H9 (cell line): Measurements from ENCODE around the gene BASP1. TPM values are rescaled to one million over a fixed set of nuclear protein-coding genes. Genes with fewer than 3 reads are reported as not detected.
A peak's percentile ranks its signal among the peaks of the same experiment; 100 is the strongest.

Experiments used
- DNase-seq: peaks from one replicate; pipeline ENCODE4 v3.0.0-alpha.2; 2017
- H2AFZ ChIP-seq: one replicate; pipeline ENCODE4 v1.6.1; 2013; ENCODE audit warnings: mild to moderate bottlenecking, low read length, control low read depth, moderate library complexity
- H2AK5ac ChIP-seq: 2 replicates; pipeline ENCODE4 v1.6.1; 2013; ENCODE audit warnings: low read length, control low read depth, mixed read lengths; ENCODE audit not compliant: insufficient read length
- H2BK120ac ChIP-seq: one replicate; pipeline ENCODE4 v1.6.1; 2013; ENCODE audit warnings: low read depth, mild to moderate bottlenecking, low read length, control low read depth, inconsistent platforms; ENCODE audit not compliant: poor library complexity, severe bottlenecking
- H2BK12ac ChIP-seq: 2 replicates; pipeline ENCODE4 v1.6.1; 2013; ENCODE audit warnings: low read length, control low read depth, mixed read lengths, low read depth; ENCODE audit not compliant: insufficient read length
- H2BK15ac ChIP-seq: 2 replicates; pipeline ENCODE4 v1.6.1; 2013; ENCODE audit warnings: low read depth, low read length, control low read depth
- H2BK20ac ChIP-seq: one replicate; pipeline ENCODE4 v1.6.1; 2013; ENCODE audit warnings: low read depth, mild to moderate bottlenecking, low read length, control low read depth, inconsistent platforms; ENCODE audit not compliant: poor library complexity, severe bottlenecking
- H2BK5ac ChIP-seq: 2 replicates; pipeline ENCODE4 v1.6.1; 2013; ENCODE audit warnings: low read length, control low read depth, mixed read lengths; ENCODE audit not compliant: insufficient read length
- H3K14ac ChIP-seq: 2 replicates; pipeline ENCODE4 v1.6.1; 2013; ENCODE audit warnings: low read length, control low read depth; ENCODE audit not compliant: insufficient read depth
- H3K18ac ChIP-seq: 2 replicates; pipeline ENCODE4 v1.6.1; 2013; ENCODE audit warnings: low read depth, mild to moderate bottlenecking, mixed read lengths, low read length, control low read depth; ENCODE audit not compliant: insufficient read length
- H3K23ac ChIP-seq: 2 replicates; pipeline ENCODE4 v1.6.1; 2013; ENCODE audit warnings: low read length, control low read depth, mixed read lengths, low read depth; ENCODE audit not compliant: insufficient read length
- H3K23me2 ChIP-seq: 2 replicates; pipeline ENCODE4 v1.6.1; 2013; ENCODE audit warnings: low read depth, mild to moderate bottlenecking, mixed read lengths, low read length, control low read depth; ENCODE audit not compliant: insufficient read length, poor library complexity, severe bottlenecking
- H3K27ac ChIP-seq: 2 replicates; pipeline ENCODE4 v1.5.1; 2013; ENCODE audit warnings: low read length, control low read depth, mixed read lengths, low read depth; ENCODE audit not compliant: insufficient read length
- H3K27me3 ChIP-seq: 2 replicates; pipeline ENCODE4 v1.6.1; 2013; ENCODE audit warnings: low read length, control low read depth, inconsistent platforms; ENCODE audit not compliant: insufficient read depth
- H3K4ac ChIP-seq: 2 replicates; pipeline ENCODE4 v1.6.1; 2013; ENCODE audit warnings: low read depth, mild to moderate bottlenecking, control low read depth, inconsistent platforms, low read length, moderate library complexity
- H3K4me1 ChIP-seq: 2 replicates; pipeline ENCODE4 v1.6.1; 2013; ENCODE audit warnings: low read length, control low read depth, inconsistent platforms; ENCODE audit not compliant: insufficient read depth
- H3K4me2 ChIP-seq: 2 replicates; pipeline ENCODE4 v1.6.1; 2013; ENCODE audit warnings: low read length, control low read depth, mixed read lengths; ENCODE audit not compliant: insufficient read length, insufficient read depth
- H3K56ac ChIP-seq: 2 replicates; pipeline ENCODE4 v1.6.1; 2013; ENCODE audit warnings: low read depth, mild to moderate bottlenecking, mixed read lengths, low read length, control low read depth; ENCODE audit not compliant: insufficient read length
- H3K79me1 ChIP-seq: 2 replicates; pipeline ENCODE4 v1.6.1; 2013; ENCODE audit warnings: low read depth, mild to moderate bottlenecking, moderate library complexity, low read length, control low read depth, inconsistent platforms; ENCODE audit not compliant: insufficient read depth, poor library complexity, severe bottlenecking
- H3K79me2 ChIP-seq: 2 replicates; pipeline ENCODE4 v1.6.1; 2013; ENCODE audit warnings: low read length, control low read depth, inconsistent platforms; ENCODE audit not compliant: insufficient read depth
- H3K9ac ChIP-seq: 2 replicates; pipeline ENCODE4 v1.6.1; 2013; ENCODE audit warnings: low read length, control low read depth, mixed read lengths; ENCODE audit not compliant: insufficient read length; ENCODE audit errors: extremely low read depth
- H3K9me3 ChIP-seq: one replicate; pipeline ENCODE4 v1.6.1; 2013; ENCODE audit warnings: low read depth, low read length, inconsistent platforms; ENCODE audit not compliant: control insufficient read depth
- H3T11ph ChIP-seq: one replicate; pipeline ENCODE4 v1.6.1; 2013; ENCODE audit warnings: mild to moderate bottlenecking, low read length, control low read depth, inconsistent platforms
- H4K20me1 ChIP-seq: one replicate; pipeline ENCODE4 v1.6.1; 2013; ENCODE audit not compliant: control insufficient read depth, insufficient read length, insufficient read depth
- H4K5ac ChIP-seq: 2 replicates; pipeline ENCODE4 v1.6.1; 2013; ENCODE audit warnings: low read depth, mild to moderate bottlenecking, mixed read lengths, low read length, control low read depth; ENCODE audit not compliant: insufficient read length
- H4K8ac ChIP-seq: replicated peaks from 2 replicates; pipeline ENCODE4 v1.6.1; 2013; ENCODE audit warnings: low read length, control low read depth, mixed read lengths, low read depth; ENCODE audit not compliant: insufficient read length
- H4K91ac ChIP-seq: 2 replicates; pipeline ENCODE4 v1.6.1; 2013; ENCODE audit warnings: low read depth, mild to moderate bottlenecking, moderate library complexity, mixed read lengths, low read length, control low read depth; ENCODE audit not compliant: insufficient read length
- H3K27ac Mint-ChIP-seq, 3 experiments: 2 replicates in 2 of 3; 3 replicates in 1 of 3; pipeline ENCODE4 v1.8.0; 2020 to 2021; ENCODE audit warnings: mixed read lengths in 3 of 3, mild to moderate bottlenecking in 1 of 3, moderate library complexity in 1 of 3
- H3K27me3 Mint-ChIP-seq: 2 replicates; pipeline ENCODE4 v1.8.0; 2021; ENCODE audit warnings: low read depth, mild to moderate bottlenecking, moderate library complexity, mixed read lengths
- H3K36me3 Mint-ChIP-seq, 3 experiments: 2 replicates in 2 of 3; 3 replicates in 1 of 3; pipeline ENCODE4 v1.8.0; 2020 to 2021; ENCODE audit warnings: low read depth in 3 of 3, mixed read lengths in 3 of 3; ENCODE audit not compliant: insufficient read depth in 1 of 3
- H3K4me1 Mint-ChIP-seq, 2 experiments: 2 replicates each; pipeline ENCODE4 v1.8.0; 2020; ENCODE audit warnings: mixed read lengths in 2 of 2
- H3K4me3 Mint-ChIP-seq, 2 experiments: 2 replicates in 1 of 2; 3 replicates in 1 of 2; pipeline ENCODE4 v1.8.0; 2020 to 2021; ENCODE audit warnings: mild to moderate bottlenecking in 2 of 2, mixed read lengths in 2 of 2, moderate library complexity in 1 of 2
- H3K9me3 Mint-ChIP-seq, 2 experiments: 2 replicates in 1 of 2; 3 replicates in 1 of 2; pipeline ENCODE4 v1.8.0; 2020; ENCODE audit warnings: mild to moderate bottlenecking in 2 of 2, mixed read lengths in 2 of 2, moderate library complexity in 1 of 2
- WGBS: extraction: QIAGEN DNeasy Blood & Tissue Kit; methylation state at CpG from one replicate; pipeline ENCODE4 v1.1.7; 2013; ENCODE audit warnings: missing lambda C conversion rate, low lambda C conversion rate, mixed read lengths; ENCODE audit not compliant: insufficient read length; ENCODE audit errors: extremely low coverage; 5-methylcytosine and 5-hydroxymethylcytosine counted together
- total RNA-seq: library from RNA; stranded (reverse); gene quantifications from 2 replicates; pipeline ENCODE4 v1.2.1, GENCODE V29; 2021
- TF ChIP-seq, protein P1 (sequence below): fragments of 200-600 bp; sonication (generic); conservative IDR thresholded peaks from 3 replicates; pipeline ENCODE4 v1.8.0; 2021; ENCODE audit warnings: antibody characterized with exemption, mild to moderate bottlenecking

Gene BASP1
- total RNA-seq, 1 experiment from 2014 or later = 180 TPM

- no peak overlapping the region for H2AK5ac ChIP-seq
- Mint-ChIP-seq H3K27ac (peak overlapping the region; percentile 39 to 95 (median 85)), H3K36me3 (peaks cover 19 to 54% (median 38%) of the 10 kb centered on the region in 3 experiments), H3K9me3 (no peaks in the 10 kb centered on the region), H3K4me1 (peaks cover 76 to 80% of the 10 kb centered on the region in 2 experiments), H3K27me3 (no peaks in the 10 kb centered on the region), H3K4me3 (peak overlapping the region; percentile 21 to 45; a peak in 4 of 5 replicates)
- H3K14ac ChIP-seq = no peak overlapping the region
- no peak overlapping the region for H4K8ac ChIP-seq
- H3K56ac ChIP-seq = no peak overlapping the region
- H3K4me2 ChIP-seq = peak overlapping the region; percentile 13
- TF ChIP-seq, protein P1, sequence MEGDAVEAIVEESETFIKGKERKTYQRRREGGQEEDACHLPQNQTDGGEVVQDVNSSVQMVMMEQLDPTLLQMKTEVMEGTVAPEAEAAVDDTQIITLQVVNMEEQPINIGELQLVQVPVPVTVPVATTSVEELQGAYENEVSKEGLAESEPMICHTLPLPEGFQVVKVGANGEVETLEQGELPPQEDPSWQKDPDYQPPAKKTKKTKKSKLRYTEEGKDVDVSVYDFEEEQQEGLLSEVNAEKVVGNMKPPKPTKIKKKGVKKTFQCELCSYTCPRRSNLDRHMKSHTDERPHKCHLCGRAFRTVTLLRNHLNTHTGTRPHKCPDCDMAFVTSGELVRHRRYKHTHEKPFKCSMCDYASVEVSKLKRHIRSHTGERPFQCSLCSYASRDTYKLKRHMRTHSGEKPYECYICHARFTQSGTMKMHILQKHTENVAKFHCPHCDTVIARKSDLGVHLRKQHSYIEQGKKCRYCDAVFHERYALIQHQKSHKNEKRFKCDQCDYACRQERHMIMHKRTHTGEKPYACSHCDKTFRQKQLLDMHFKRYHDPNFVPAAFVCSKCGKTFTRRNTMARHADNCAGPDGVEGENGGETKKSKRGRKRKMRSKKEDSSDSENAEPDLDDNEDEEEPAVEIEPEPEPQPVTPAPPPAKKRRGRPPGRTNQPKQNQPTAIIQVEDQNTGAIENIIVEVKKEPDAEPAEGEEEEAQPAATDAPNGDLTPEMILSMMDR = no peak
- no peaks in the 10 kb centered on the region for H3K9me3 ChIP-seq
- H2BK15ac ChIP-seq = no peak overlapping the region
- peaks cover 12% of the 10 kb centered on the region for H3K4me1 ChIP-seq
- no peak overlapping the region for H3T11ph ChIP-seq
- no peak overlapping the region for H2BK12ac ChIP-seq
- no peak overlapping the region for H3K23ac ChIP-seq
- H3K4ac ChIP-seq = no peak overlapping the region
- H2BK20ac ChIP-seq = no peak overlapping the region
- H3K18ac ChIP-seq = no peak overlapping the region
- no peak overlapping the region for H4K5ac ChIP-seq
- no peaks in the 10 kb centered on the region for H4K20me1 ChIP-seq
- H2AFZ ChIP-seq = no peak overlapping the region
- H4K91ac ChIP-seq = no peak overlapping the region
- no peak for DNase-seq
- no CpG with 5 or more reads among the region's 5 CpGs for WGBS
- H3K23me2 ChIP-seq = peaks cover 5% of the 10 kb centered on the region
- peaks cover 61% of the 10 kb centered on the region for H3K79me2 ChIP-seq
- H2BK5ac ChIP-seq = no peak overlapping the region
- no peak overlapping the region for H2BK120ac ChIP-seq
- peaks cover 3% of the 10 kb centered on the region for H3K79me1 ChIP-seq
- H3K27me3 ChIP-seq = no peaks in the 10 kb centered on the region
- H3K9ac ChIP-seq = no peak overlapping the region
- H3K27ac ChIP-seq = peak overlapping the region; percentile 8
Measured at GRCh38 chr5:17223367-17224185, 6.1 kb downstream of the BASP1 start.
